SU-DHL-6 (cell line): ENCODE data around the gene RXFP2.

Experiments
- CTCF ChIP-seq: fragments of 200-600 bp; sonication (generic); IDR thresholded peaks from one replicate; pipeline ENCODE4 v1.5.1; 2017; ENCODE audit warnings: antibody characterized with exemption, mild to moderate bottlenecking, low read length, moderate library complexity; ENCODE audit not compliant: insufficient read depth, poor library complexity, severe bottlenecking
- EZH2phosphoT487 ChIP-seq: fragments of 200-600 bp; sonication (generic), shearing (Covaris generic); conservative IDR thresholded peaks from 2 replicates; pipeline ENCODE4 v1.6.1; 2018; ENCODE audit warnings: mild to moderate bottlenecking, antibody characterized with exemption, low read length, moderate library complexity, mixed read lengths

GRCh38 chr13:31849206-31849605 lies 109.9 kb downstream of the RXFP2 start:
- TF ChIP-seq CTCF (no peak), EZH2phosphoT487 (no peak)
